Caco-2 (cell line): ENCODE results near the gene BFSP1. TPM values are rescaled to one million over a fixed set of nuclear protein-coding genes. Genes with fewer than 3 reads are reported as not detected.

Source experiments
- BruUV-seq: library from RNA; stranded (reverse); fragments of 400-500 nt; replicated peaks from 2 replicates; lab custom pipeline; 2021; lab: Mats Ljungman, UMichigan
- CTCF ChIA-PET: fragments of 300-600 bp; sonication (Branson Sonifier 250); formaldehyde crosslinking; loops from one replicate; lab custom pipeline; 2022; ENCODE audit warnings: antibody characterized with exemption; lab: Charles Lee
- POLR2A ChIA-PET: fragments of 300-600 bp; sonication (Branson Sonifier 250); formaldehyde crosslinking; loops from one replicate; lab custom pipeline; 2022; ENCODE audit warnings: antibody characterized with exemption; lab: Charles Lee
- DNase-seq, 2 experiments: peaks; one replicate each; pipeline versions ENCODE4 v3.0.0 to v3.0.0-alpha.2; 2020 to 2022
- H3K27me3 ChIP-seq: replicated peaks from 2 replicates; pipeline ENCODE4 v1.6.0; 2011; ENCODE audit warnings: low read length; ENCODE audit not compliant: control insufficient read depth, insufficient read depth
- H3K36me3 ChIP-seq: 2 replicates; pipeline ENCODE4 v1.5.1; 2011; ENCODE audit warnings: low read length; ENCODE audit not compliant: control insufficient read depth, insufficient read depth
- H3K4me1 ChIP-seq: fragments of 250-450 bp; sonication (Bioruptor Pico); 2 replicates; pipeline ENCODE4 v1.5.1; 2020; ENCODE audit warnings: mild to moderate bottlenecking
- H3K4me3 ChIP-seq: 2 replicates; pipeline ENCODE4 v1.5.1; 2011; ENCODE audit warnings: low read depth, mild to moderate bottlenecking, control low read depth, low read length
- H3K9me3 ChIP-seq: fragments of 250-450 bp; sonication (Bioruptor Pico); 2 replicates; pipeline ENCODE4 v1.5.1; 2020; ENCODE audit warnings: mild to moderate bottlenecking, moderate library complexity
- H3K27ac Mint-ChIP-seq: one replicate; pipeline ENCODE4 v1.8.0; 2022; ENCODE audit warnings: mixed read lengths; ENCODE audit not compliant: unreplicated experiment
- H3K27me3 Mint-ChIP-seq: one replicate; pipeline ENCODE4 v1.8.0; 2022; ENCODE audit warnings: mixed read lengths; ENCODE audit not compliant: insufficient read depth, unreplicated experiment
- H3K36me3 Mint-ChIP-seq: one replicate; pipeline ENCODE4 v1.8.0; 2022; ENCODE audit warnings: mild to moderate bottlenecking, mixed read lengths; ENCODE audit not compliant: insufficient read depth, unreplicated experiment
- H3K4me1 Mint-ChIP-seq: one replicate; pipeline ENCODE4 v1.8.0; 2022; ENCODE audit warnings: low read depth, mixed read lengths; ENCODE audit not compliant: unreplicated experiment
- H3K4me3 Mint-ChIP-seq: one replicate; pipeline ENCODE4 v1.8.0; 2022; ENCODE audit warnings: mild to moderate bottlenecking, moderate library complexity, mixed read lengths; ENCODE audit not compliant: unreplicated experiment
- H3K9me3 Mint-ChIP-seq: one replicate; pipeline ENCODE4 v1.8.0; 2022; ENCODE audit warnings: mixed read lengths; ENCODE audit not compliant: unreplicated experiment
- intact Hi-C: fragments of 100-400 bp; cut with micrococcal nuclease; formaldehyde crosslinking; loops from one replicate; pipeline ENCODE4 v1.10.0; 2022; ENCODE audit not compliant: unreplicated experiment
- total RNA-seq: library from RNA; stranded (reverse); gene quantifications from 2 replicates; pipeline ENCODE4 v1.2.3, GENCODE V29; 2022
- TF ChIP-seq, protein P1 (sequence below), 2 experiments: fragments of 200-600 bp in 1 of 2; IDR thresholded peaks; 1 replicate in 1 of 2; 2 replicates in 1 of 2; pipeline versions ENCODE4 v1.5.1 to v1.8.0; 2011 to 2022; ENCODE audit warnings: antibody characterized with exemption in 1 of 2, control low read depth in 1 of 2, inconsistent platforms in 1 of 2, low read depth in 1 of 2, low read length in 1 of 2, mild to moderate bottlenecking in 1 of 2, moderate library complexity in 1 of 2; ENCODE audit not compliant: insufficient read depth in 1 of 2, severe bottlenecking in 1 of 2, unreplicated experiment in 1 of 2

Gene BFSP1
- total RNA-seq, 1 experiment from 2014 or later: 22.7 TPM

DNA sequence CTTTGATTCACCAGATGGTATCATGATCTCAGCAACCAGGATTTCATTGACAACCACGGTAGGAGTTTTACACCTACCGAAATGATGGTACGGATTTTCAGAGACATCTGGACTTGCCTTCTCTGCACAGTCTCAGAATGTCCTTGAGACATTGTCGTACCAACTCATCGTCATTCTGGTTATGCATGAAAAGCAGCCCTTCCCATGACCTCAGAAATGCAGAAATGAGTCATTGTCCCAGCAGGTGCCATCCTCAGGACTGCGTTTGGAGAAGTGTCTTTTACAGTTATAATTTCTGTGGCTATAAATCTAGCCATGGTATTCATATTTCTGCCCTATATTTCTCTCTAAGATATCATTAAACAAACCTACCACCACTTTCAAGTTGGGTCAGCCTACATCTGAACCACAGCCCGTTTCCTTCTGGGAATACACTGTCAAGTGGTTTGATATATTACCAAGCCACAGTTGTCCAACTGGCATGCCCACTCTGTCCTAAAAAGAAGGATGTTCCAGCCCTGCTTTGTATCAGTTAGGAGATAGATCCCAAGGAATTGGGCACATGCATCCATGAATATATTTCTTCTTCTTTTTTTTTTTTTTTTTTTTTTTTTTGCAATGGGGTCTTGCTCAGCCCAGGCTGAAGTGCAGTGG lies 7.5 kb upstream of the BFSP1 start:
- Mint-ChIP-seq H3K27ac (no peak overlapping the region), H3K36me3 (no peaks in the 10 kb centered on the region), H3K4me1 (peaks cover 13% of the 10 kb centered on the region), H3K27me3 (no peaks in the 10 kb centered on the region), H3K4me3 (no peak overlapping the region), H3K9me3 (no peaks in the 10 kb centered on the region)
- no TSS peak for BruUV-seq
- Histone ChIP-seq H3K36me3 (no peaks in the 10 kb centered on the region), H3K4me3 (no peak overlapping the region), H3K27me3 (no peaks in the 10 kb centered on the region), H3K4me1 (0 out of 2 replicates have a peak, but pooled peaks cover 6% of the 10 kb centered on the region), H3K9me3 (no peaks in the 10 kb centered on the region)
- TF ChIP-seq, protein P1, sequence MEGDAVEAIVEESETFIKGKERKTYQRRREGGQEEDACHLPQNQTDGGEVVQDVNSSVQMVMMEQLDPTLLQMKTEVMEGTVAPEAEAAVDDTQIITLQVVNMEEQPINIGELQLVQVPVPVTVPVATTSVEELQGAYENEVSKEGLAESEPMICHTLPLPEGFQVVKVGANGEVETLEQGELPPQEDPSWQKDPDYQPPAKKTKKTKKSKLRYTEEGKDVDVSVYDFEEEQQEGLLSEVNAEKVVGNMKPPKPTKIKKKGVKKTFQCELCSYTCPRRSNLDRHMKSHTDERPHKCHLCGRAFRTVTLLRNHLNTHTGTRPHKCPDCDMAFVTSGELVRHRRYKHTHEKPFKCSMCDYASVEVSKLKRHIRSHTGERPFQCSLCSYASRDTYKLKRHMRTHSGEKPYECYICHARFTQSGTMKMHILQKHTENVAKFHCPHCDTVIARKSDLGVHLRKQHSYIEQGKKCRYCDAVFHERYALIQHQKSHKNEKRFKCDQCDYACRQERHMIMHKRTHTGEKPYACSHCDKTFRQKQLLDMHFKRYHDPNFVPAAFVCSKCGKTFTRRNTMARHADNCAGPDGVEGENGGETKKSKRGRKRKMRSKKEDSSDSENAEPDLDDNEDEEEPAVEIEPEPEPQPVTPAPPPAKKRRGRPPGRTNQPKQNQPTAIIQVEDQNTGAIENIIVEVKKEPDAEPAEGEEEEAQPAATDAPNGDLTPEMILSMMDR (IDR thresholded peaks at IDR 0.05; ENCODE audit: insufficient read depth in 1 of 2, low read depth in 1 of 2, low read length in 1 of 2, severe bottlenecking in 1 of 2, unreplicated experiment in 1 of 2): no peak
- CTCF ChIA-PET: no interaction called here
- intact Hi-C loops: loop anchor here (5.0 to 10.0 kb wide), 3 partner anchors 94 to 396 kb away; no protein-coding TSS in a partner anchor
- POLR2A ChIA-PET: no interaction called here
- DNase-seq: no peak

- H3K4me3 Mint-ChIP-seq: no peak overlapping the region
- TF ChIP-seq, protein P1 (IDR thresholded peaks at IDR 0.05; ENCODE audit: insufficient read depth in 1 of 2, low read depth in 1 of 2, low read length in 1 of 2, severe bottlenecking in 1 of 2, unreplicated experiment in 1 of 2): no peak
- ChIA-PET POLR2A (no interaction called here), CTCF (interaction anchor here (1.8 kb wide), 1 partner anchor 33 kb away, joined by 9 read pairs; no protein-coding TSS in a partner anchor)
- Histone ChIP-seq H3K9me3 (no peaks in the 10 kb centered on the region), H3K4me3 (no peak overlapping the region), H3K4me1 (0 out of 2 replicates have a peak, but pooled peaks cover 6% of the 10 kb centered on the region), H3K27me3 (no peaks in the 10 kb centered on the region), H3K36me3 (no peaks in the 10 kb centered on the region)
- no peaks in the 10 kb centered on the region for H3K36me3 Mint-ChIP-seq
- no peak overlapping the region for H3K27ac Mint-ChIP-seq
- no TSS peak for BruUV-seq
- DNase-seq: no peak
- intact Hi-C loops: loop anchor here (1.0 to 10.0 kb wide), 9 partner anchors 31 to 459 kb away; no protein-coding TSS in a partner anchor
- H3K9me3 Mint-ChIP-seq: no peaks in the 10 kb centered on the region
- H3K27me3 Mint-ChIP-seq: no peaks in the 10 kb centered on the region
- H3K4me1 Mint-ChIP-seq: peaks cover 15% of the 10 kb centered on the region
These were observed 6.8 kb upstream of the BFSP1 start for GRCh38 chr20:17537959-17538358.

DNA sequence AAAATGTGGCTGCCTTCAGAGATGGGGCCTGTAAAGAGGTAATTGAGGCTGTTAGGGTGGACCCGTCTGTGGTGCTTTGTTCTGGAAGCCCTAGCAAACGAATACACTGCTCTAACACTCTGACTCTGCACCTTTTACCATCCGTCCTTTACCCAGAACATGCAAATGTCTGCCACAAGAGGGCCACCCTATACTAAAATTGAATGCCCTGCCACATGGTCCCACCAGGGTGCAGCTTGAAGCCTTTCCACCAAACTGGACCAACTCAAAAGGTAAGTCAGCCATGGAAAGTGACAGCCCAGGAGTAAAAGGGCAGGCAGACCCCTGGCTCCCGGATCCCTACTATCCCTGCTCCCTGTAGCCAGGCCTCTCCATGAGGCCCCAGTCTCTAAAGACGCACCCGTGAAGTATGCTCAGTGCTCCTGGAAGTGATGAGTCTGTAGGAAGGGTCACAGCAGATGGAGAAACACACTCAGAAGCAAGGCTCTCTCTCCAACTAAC lies 5.8 kb upstream of the BFSP1 start:
- DNase-seq: peak; percentile 87 to 89
- H3K4me1 ChIP-seq: peaks cover 7% of the 10 kb centered on the region; the same call in 1 of the 2 replicates
- no TSS peak for BruUV-seq
- no peaks in the 10 kb centered on the region for H3K36me3 ChIP-seq
- H3K9me3 ChIP-seq: no peaks in the 10 kb centered on the region
- ChIA-PET POLR2A (interaction anchor here (1.3 kb wide), 1 partner anchor 33 kb away, joined by 14 read pairs; the partner anchor contains the start of gene DSTN), CTCF (interaction anchor here (0.6 to 1.8 kb wide), 15 partner anchors 8 to 421 kb away, joined by 3 to 9 read pairs (median 3); partner anchors contain the start of gene DSTN)
- no peaks in the 10 kb centered on the region for H3K9me3 Mint-ChIP-seq
- H3K4me3 Mint-ChIP-seq: no peak overlapping the region
- peak overlapping the region; percentile 63 for H3K27ac Mint-ChIP-seq
- H3K4me3 ChIP-seq: no peak overlapping the region
- H3K36me3 Mint-ChIP-seq: no peaks in the 10 kb centered on the region
- TF ChIP-seq, protein P1 (IDR thresholded peaks at IDR 0.05; ENCODE audit: insufficient read depth in 1 of 2, low read depth in 1 of 2, low read length in 1 of 2, severe bottlenecking in 1 of 2, unreplicated experiment in 1 of 2): peak; percentile 97 to 98
- H3K27me3 ChIP-seq: no peaks in the 10 kb centered on the region
- H3K4me1 Mint-ChIP-seq: peaks cover 15% of the 10 kb centered on the region
- no peaks in the 10 kb centered on the region for H3K27me3 Mint-ChIP-seq
- intact Hi-C loops: loop anchor here (1.0 to 10.0 kb wide), 9 partner anchors 32 to 460 kb away; no protein-coding TSS in a partner anchor
